Activated CD8-positive, alpha-beta memory T cell treated with anti-CD3 and anti-CD28 coated beads, Interleukin-2, amount 50 U/mL, for 48 hours (primary cell): ENCODE results near the gene TMEM238L.
"Not testable (repeated sequence)": the region's sequence is repeated elsewhere in the genome, so short reads cannot be mapped to it uniquely, and the experiment has no call there.

Experiments
- DNase-seq: peaks from one replicate; pipeline ENCODE4 v3.0.0-alpha.2; 2020

Gene TMEM238L

DNA sequence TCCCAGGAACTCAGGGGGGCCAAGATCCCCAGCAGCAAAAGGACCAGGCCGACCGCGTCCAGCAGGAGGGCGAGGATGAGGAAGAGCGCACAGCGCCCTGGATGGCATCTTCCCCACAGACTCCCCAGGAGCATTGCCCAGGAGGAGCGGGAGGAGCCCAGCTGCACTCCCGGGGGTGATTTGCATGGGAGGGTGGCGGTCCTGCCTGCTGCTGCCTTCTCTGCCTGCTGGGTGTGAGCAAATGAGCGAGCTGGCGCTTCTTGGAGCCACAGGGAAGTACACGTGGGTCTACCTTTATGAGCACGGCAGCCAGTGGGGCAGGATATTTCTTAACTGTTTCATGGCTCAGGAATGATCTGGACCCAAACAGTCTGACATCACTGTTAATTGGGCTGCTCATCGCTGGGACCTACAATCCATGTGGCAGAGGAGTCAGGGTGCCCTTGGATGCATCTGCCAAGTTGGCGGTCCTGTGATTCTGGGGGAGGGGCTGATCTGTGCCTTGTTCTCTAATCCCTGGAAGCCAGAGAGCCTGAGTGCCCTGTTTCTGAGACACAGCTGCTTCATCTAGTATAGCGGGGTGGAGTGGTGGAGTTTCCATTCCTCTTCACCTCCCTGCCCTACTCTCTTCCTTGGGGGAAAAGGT, at the start of gene TMEM238L:
Gene TMEM238L (minus strand): TSS at position 270 of the 646 bp plus-strand sequence. CDS start 136 bp downstream, at position 134.
- DNase-seq = no peak

DNA sequence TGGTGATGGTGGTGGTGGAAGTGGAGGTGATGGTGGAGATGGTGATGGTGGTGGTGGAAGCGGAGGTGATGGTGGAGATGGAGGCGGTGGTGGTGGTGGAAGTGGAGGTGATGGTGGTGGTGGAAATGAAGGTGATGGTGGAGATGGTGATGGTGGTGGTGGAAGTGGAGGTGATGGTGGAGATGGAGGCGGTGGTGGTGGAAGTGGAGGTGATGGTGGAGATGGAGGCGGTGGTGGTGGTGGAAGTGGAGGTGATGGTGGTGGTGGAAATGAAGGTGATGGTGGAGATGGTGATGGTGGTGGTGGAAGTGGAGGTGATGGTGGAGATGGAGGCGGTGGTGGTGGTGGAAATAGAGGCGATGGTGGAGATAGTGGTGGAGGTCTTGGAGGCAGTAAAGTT, 42.7 kb upstream of the TMEM238L start:
- DNase-seq = not testable (repeated sequence)

GRCh38 chr17:10845388-10845751, 41.5 kb upstream of the TMEM238L start:
- DNase-seq = no peak

DNA sequence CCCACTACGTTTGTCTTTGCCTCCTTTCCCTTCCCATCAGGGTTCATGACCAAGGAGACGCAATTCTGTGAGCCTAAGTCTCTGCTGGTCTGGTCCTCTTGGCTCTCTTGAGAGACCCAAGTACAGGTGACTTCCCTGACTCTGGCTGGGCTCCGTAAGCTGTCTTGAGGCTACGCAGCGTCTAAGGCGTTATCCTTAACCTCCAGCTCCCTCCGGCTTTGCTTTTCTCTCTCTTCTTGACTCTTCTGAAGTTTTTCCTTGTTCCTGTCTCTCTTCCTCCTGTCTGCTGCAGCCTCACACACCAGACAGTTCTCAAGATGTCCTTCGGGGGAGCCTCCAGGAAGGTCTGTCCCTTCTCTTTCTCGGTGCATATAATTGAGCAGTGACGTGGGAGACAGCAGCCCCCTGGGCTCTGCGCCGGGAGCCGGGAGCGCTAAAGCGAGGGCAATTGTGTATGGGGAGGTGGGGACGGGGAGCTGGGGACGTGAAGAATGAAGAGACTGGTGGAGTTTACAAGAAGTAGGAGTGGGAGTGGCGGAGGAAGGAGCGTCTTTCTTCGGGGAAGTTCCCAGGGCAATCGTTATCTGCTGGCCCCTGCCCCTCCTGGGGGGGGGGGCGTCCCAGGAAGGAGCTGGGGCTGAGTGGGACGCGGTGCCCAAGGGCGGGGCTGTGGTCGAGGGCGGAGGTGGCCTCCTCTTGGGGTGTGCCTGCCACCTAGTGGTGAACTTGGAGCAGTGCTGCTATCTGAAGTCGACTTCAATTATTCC, 40.9 kb upstream of the TMEM238L start:
- DNase-seq = peak; percentile 83

DNA sequence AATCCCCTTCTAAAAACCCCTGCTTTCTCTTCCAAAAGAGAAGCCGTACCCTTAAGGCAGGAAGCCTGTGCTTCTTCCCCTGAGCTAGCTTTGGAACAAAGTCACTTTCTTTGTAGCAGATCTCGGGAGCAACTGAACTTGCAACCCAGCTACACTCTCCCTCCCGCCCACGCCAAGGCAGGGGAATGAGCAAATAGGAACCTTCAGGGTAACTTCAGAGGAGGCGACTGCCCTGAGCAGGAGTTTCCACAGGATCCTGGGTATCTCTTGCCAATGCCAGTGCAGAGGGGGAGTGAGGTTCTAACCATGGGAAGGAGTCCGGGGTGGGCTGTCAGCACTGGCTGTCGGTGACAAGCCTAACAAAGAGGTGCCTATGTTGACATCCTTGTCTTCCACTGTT, 39.9 kb upstream of the TMEM238L start:
- no peak for DNase-seq

DNA sequence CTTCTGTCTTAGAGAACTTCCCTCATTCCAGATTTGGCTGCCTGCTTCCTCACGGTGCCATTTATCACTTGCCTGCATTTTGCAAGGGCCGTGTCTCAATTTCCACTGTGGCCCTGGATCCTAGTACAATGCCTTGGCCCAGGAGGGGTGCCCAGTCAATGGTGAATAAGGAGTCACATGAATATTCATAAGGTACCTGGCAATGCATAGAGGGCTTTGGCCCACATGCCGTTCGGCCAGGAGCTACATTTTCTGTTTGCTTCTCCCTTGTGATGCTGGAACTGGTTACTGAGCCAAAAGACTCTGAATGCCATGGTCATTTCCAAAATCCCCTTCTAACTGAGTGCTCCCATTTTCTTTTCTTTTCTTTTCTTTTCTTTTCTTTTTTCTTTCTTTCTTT, 38.8 kb upstream of the TMEM238L start:
- DNase-seq = no peak

DNA sequence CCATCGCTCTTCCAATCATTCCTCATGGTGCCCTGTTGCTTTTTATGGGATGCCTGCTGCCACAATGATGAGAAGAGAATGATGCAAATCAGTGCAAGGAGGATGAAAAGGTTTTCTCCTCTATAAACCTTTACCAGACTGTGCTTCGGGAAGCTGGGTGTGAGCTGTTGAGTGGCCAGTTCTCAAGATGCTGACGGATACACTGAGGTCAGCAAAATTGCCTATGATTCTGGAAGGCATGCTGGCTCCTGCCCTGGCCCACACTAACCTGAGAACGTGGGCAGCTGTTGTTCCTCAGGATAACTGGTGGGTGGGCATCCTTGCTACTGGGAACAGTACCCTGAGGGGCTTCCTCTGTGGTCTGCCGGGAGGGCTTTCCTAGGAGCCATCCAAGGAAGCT, 34.8 kb upstream of the TMEM238L start:
- DNase-seq = no peak

GRCh38 chr17:10837921-10838320, 34.0 kb upstream of the TMEM238L start, which contains the start of gene PIRT:
TSS of gene PIRT (minus strand) at chr17:10838087. CDS start at chr17:10825645, 12,442 bp downstream.
- no peak for DNase-seq

- no peak for DNase-seq
Measured at GRCh38 chr17:10836966-10837590, 33.2 kb upstream of the TMEM238L start.

DNA sequence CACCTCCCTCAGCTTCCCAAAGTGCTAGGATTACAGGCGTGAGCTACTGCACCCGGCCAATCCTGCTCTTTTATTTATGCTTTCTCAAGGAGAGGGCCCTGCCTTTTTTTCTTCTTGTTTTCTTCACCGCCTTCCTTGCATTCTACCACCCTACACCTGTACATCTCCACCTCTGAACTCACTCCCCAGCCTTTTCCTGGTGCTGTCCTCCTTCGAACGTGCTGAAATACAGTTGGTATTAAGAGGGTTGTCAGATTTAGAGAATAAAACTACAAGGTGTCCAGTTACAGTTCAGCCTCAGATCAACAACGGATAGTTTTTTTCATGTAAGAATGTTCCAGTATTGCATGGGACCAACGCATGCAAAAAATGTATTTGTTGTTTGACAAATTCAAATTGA, 32.2 kb upstream of the TMEM238L start:
- no peak for DNase-seq

- no peak for DNase-seq
Measured at GRCh38 chr17:10831696-10832095, 27.8 kb upstream of the TMEM238L start.

DNA sequence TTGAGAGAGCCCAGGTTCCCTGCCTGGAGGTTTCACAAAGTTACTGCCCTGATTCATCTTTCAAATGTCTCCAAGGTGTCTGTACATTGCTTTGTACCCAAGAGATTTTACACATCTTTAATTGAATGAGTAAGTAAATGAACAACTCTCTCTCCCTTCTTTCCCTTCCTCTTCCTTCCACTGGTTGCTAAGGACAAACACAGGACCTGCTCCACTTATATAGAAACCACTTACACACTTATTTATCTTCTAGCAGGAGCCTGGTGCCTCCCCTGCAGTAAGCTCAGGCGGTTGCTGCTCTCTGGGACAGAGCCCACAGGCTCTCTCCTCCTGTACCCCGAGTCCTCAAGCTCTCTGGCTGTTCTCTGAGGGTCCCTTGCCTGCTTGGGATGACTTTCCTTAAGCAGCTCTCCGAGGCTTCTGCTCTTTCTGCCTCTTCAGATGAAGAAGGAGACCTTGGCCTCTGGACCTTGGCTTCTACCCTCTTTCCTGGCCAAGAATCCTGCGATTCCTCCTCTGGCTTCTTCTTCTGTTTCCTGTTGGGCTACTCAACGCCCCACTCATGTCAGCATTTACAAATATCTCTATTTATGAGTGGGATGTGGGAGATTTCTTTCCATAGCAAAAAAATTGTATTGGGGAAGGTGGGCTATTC, 24.1 kb upstream of the TMEM238L start:
- DNase-seq = no peak

GRCh38 chr17:10824874-10825273, 21.0 kb upstream of the TMEM238L start:
- DNase-seq = no peak

GRCh38 chr17:10821770-10822169, 17.9 kb upstream of the TMEM238L start:
- no peak for DNase-seq

DNA sequence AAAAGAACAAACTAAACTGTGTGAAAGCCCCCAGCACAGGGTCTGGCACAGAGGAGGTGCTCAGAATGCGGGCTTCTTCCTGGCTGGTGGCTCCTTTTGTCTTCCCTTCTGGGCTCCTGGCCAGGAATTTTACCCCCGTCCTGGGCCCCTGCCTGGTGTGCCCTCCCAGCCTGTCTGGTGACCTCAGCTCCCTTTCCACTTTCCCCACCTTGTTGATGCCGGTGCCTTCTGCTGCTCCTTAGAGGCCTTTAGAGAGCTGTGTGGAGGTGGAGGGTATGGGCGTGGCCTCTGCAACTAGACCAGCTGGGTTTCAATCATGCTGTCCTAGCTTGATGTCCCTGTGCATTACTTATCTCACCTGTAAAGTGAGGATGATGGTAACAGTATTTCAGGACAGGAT, 17.2 kb upstream of the TMEM238L start:
- no peak for DNase-seq

DNA sequence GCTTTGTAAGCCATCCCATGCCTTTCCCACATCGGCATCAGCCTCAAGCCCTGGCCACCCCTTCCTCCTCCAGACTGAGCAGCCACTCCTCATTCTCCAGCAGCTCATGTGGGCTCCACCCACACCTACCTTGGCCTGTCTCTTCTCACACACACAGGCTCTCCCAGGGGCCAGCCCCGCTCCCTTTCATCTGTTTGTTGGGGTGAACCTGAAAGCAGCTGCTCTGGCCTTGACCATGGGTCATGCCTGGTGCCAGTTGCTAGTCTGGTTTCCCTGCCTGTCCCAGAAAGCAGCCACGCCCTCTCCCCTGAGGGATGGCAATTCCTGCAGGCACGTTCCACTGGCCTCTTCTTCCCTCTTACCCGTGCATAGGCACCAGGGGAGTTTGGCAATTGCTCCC, 11.4 kb upstream of the TMEM238L start:
- no peak for DNase-seq

DNA sequence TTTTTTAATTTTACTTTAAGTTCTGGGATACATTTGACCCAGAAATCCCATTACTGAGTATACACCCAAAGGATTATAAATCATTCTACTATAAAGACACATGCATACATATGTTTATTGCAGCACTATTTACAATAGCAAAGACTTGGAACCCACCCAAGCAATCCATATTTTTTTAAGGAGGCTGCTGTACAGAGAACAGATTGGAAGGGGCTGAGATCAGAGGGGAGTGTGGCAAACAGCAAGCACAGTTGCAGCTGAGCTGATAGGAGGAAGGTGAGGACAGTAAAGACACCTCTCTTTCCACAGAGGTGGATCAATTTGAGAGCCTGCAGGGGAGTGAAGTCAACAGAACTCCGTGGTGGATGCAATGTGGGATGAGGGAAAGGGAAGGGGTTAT, 10.2 kb upstream of the TMEM238L start:
- no peak for DNase-seq

DNA sequence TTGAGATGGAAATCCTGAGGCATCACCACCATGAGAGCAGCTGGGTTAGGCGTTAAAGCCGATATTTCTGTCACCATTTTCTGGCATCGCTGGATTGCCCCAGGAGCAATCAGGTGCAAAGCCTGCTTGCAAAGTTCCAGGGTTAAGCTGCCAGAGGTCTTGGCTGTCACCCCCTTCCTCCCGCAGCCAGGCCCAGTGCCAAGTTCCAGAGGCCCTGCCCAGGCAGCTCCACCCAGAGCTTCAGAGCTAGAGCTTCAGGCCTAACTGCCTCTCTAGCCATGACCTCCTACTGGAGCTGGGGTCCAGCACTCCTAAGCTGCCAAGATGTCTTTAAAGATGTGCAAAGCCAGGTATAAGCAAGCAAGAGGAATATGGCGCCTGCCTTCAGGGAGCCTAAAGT, 8.8 kb upstream of the TMEM238L start:
- DNase-seq = no peak

- no peak for DNase-seq
Measured at GRCh38 chr17:10809605-10810004, 5.7 kb upstream of the TMEM238L start.

GRCh38 chr17:10807704-10808128, 3.8 kb upstream of the TMEM238L start:
- DNase-seq = no peak

DNA sequence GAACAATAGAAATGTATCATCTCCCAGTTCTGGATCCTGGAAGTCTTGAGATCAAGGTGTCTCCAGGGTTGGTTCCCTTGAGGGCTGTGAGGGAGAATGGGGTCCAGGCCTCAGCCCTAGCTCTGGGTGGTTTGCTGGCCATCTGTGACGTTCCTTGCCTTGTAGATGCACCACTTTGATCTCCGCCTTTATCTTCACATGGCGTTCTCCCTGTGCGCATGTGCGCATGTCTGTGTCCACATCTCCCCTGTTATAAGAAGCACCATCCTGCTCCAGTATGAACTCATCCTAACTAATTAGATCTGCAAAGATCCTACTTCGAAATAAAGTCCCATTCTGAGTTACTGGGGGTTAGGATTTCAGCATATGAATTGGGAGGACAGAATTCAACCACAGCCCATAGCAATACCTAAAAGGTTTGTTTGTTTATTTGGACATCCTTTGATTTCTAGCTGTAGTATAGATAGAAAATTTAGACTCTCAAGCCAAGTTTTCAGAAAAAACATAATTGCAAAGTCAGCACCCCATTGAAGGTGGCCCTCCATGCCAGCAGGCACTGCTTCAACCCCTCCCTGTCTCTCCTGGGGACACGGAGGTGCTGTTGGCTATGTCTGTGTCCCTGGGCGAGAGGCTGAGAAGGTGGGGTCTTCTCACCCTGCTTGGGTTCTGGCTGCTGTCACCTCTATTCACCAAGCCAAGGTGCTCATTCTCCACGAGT, 2.8 kb upstream of the TMEM238L start:
- DNase-seq = no peak

DNA sequence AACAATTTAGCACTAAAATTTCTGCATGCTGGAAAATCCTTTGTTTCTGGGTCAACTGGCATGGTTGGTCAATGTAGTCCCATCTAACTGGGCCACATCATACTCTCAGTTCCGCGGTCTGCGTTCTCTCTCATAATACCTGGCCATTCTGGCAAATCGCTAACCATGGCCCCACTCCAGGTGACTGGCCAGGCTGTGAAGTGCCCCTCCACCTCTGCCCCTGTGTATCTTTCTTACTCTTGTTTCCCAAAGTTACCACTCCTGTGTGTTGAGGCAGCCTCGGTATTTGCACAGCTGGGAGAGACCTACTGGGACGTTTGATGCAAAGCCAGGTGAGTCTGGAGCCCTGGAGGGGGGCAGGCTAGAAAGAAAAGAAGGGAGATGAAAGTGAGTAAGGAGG, 2.0 kb upstream of the TMEM238L start:
- DNase-seq = no peak

- DNase-seq = no peak
Measured at GRCh38 chr17:10804546-10804945, 647 bp upstream of the TMEM238L start.
